Endodermal cell (in vitro differentiated cells): Measurements from ENCODE around the gene HLF. TPM values are rescaled to one million over a fixed set of nuclear protein-coding genes. Genes with fewer than 3 reads are reported as not detected.

Experiments used
- DNase-seq: peaks from one replicate; pipeline ENCODE4 v3.0.0-alpha.2; 2017
- H3K27ac ChIP-seq: 2 replicates; pipeline ENCODE4 v1.5.1; 2013; ENCODE audit warnings: mild to moderate bottlenecking, low read depth, low read length, moderate library complexity
- H3K27me3 ChIP-seq: 2 replicates; pipeline ENCODE4 v1.6.1; 2013; ENCODE audit warnings: mild to moderate bottlenecking, low read length, moderate library complexity; ENCODE audit not compliant: insufficient read depth, control insufficient read depth, poor library complexity, severe bottlenecking
- H3K36me3 ChIP-seq: 2 replicates; pipeline ENCODE4 v1.7.0; 2013; ENCODE audit warnings: mild to moderate bottlenecking, low read length, moderate library complexity; ENCODE audit not compliant: control insufficient read depth, insufficient read depth
- H3K4me1 ChIP-seq: one replicate; pipeline ENCODE4 v1.7.0; 2013; ENCODE audit warnings: low read length; ENCODE audit not compliant: control insufficient read depth, insufficient read depth
- H3K4me3 ChIP-seq: 2 replicates; pipeline ENCODE4 v1.5.1; 2013; ENCODE audit warnings: mild to moderate bottlenecking, low read length, moderate library complexity
- H3K9ac ChIP-seq: 2 replicates; pipeline ENCODE4 v1.6.1; 2013; ENCODE audit warnings: mild to moderate bottlenecking, low read length, moderate library complexity; ENCODE audit not compliant: poor library complexity, severe bottlenecking; ENCODE audit errors: extremely low read depth
- H3K9me3 ChIP-seq: 2 replicates; pipeline ENCODE4 v1.6.1; 2013; ENCODE audit warnings: mild to moderate bottlenecking, low read length, moderate library complexity; ENCODE audit not compliant: control insufficient read depth
- H3K27ac Mint-ChIP-seq: 2 replicates; pipeline ENCODE4 v1.8.0; 2020; ENCODE audit warnings: mixed read lengths
- H3K27me3 Mint-ChIP-seq: 2 replicates; pipeline ENCODE4 v1.8.0; 2021; ENCODE audit warnings: mild to moderate bottlenecking, mixed read lengths; ENCODE audit not compliant: insufficient read depth
- H3K36me3 Mint-ChIP-seq: 2 replicates; pipeline ENCODE4 v1.8.0; 2020; ENCODE audit warnings: low read depth, mixed read lengths
- H3K4me1 Mint-ChIP-seq: 2 replicates; pipeline ENCODE4 v1.8.0; 2020; ENCODE audit warnings: mixed read lengths
- H3K4me3 Mint-ChIP-seq: 2 replicates; pipeline ENCODE4 v1.8.0; 2020; ENCODE audit warnings: mild to moderate bottlenecking, moderate library complexity, mixed read lengths
- H3K9me3 Mint-ChIP-seq: 2 replicates; pipeline ENCODE4 v1.8.0; 2020; ENCODE audit warnings: mild to moderate bottlenecking, mixed read lengths
- WGBS, 2 experiments: methylation state at CpG; one replicate each; pipeline versions ENCODE4 v1.1.5 to v1.1.7; 2013; ENCODE audit warnings: missing lambda C conversion rate in 2 of 2, mixed read lengths in 1 of 2; ENCODE audit not compliant: insufficient coverage in 1 of 2, insufficient read length in 1 of 2; 5-methylcytosine and 5-hydroxymethylcytosine counted together
- total RNA-seq, 2 donors: library from RNA; stranded (reverse); fragmentation: NEBNext Ultra II Directional in 1 of 2; extraction: Animal tissue kit (Norgen Biotek cat#: 25700) in 1 of 2; gene quantifications; 2 replicates in 1 of 2; 3 replicates in 1 of 2; pipeline ENCODE4 v1.2.1, GENCODE V29; 2021
- TF ChIP-seq, protein P1 (sequence below): fragments of 200-600 bp; sonication (generic); conservative IDR thresholded peaks from 2 replicates; pipeline ENCODE4 v1.5.0; 2021; ENCODE audit warnings: antibody characterized with exemption, mild to moderate bottlenecking

The HLF gene
- total RNA-seq, 2 donors from 2014 or later: not detected

DNA sequence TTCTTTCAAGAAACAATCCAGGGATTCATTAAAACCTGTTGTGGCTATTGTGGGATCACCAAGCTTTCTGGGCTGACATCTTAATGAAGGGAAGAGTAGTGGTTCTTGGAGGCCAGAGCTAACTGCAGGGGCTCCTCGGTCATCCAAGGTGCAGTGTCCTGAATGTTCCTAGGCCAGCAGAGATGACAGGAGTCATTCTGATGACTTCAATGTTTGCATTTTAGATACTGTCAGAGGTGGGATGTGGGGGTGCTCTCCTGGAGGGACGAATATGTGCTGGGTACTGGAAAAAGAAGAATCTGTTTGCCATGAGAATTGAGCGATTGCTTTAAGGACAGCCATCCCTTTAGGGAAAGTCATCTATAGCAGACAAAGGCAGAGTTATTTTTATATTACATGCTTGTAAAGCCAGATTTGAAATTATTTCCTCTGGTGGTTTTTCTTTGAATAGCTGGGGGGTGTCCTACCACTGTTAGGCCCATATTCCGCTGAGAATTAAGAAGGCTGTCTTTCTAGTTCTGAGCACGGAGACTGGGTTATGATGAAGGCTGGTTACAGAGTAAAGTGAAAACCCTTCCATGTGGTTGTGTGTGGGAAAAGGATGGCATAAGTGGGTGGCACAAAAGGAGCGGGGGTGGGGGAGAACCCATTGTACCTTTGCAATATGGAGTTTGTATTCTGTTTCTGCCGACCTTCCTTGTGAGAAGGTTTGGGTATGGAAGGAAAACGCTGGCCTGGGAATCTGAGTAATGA, 7.4 kb downstream of the HLF start:
- H3K36me3 Mint-ChIP-seq: no peaks in the 10 kb centered on the region
- H3K9me3 Mint-ChIP-seq: no peaks in the 10 kb centered on the region
- H3K4me3 ChIP-seq: no peak overlapping the region
- no peak overlapping the region for H3K9ac ChIP-seq
- H3K4me1 Mint-ChIP-seq: no peaks in the 10 kb centered on the region
- H3K36me3 ChIP-seq: no peaks in the 10 kb centered on the region
- no peak overlapping the region for H3K27ac ChIP-seq
- no peak for DNase-seq
- no peaks in the 10 kb centered on the region for H3K9me3 ChIP-seq
- H3K27me3 Mint-ChIP-seq: peaks cover 44% of the 10 kb centered on the region
- peaks cover 33% of the 10 kb centered on the region for H3K27me3 ChIP-seq
- TF ChIP-seq, protein P1, sequence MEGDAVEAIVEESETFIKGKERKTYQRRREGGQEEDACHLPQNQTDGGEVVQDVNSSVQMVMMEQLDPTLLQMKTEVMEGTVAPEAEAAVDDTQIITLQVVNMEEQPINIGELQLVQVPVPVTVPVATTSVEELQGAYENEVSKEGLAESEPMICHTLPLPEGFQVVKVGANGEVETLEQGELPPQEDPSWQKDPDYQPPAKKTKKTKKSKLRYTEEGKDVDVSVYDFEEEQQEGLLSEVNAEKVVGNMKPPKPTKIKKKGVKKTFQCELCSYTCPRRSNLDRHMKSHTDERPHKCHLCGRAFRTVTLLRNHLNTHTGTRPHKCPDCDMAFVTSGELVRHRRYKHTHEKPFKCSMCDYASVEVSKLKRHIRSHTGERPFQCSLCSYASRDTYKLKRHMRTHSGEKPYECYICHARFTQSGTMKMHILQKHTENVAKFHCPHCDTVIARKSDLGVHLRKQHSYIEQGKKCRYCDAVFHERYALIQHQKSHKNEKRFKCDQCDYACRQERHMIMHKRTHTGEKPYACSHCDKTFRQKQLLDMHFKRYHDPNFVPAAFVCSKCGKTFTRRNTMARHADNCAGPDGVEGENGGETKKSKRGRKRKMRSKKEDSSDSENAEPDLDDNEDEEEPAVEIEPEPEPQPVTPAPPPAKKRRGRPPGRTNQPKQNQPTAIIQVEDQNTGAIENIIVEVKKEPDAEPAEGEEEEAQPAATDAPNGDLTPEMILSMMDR: no peak
- no peak overlapping the region for H3K4me3 Mint-ChIP-seq
- H3K4me1 ChIP-seq: no peaks in the 10 kb centered on the region
- no peak overlapping the region for H3K27ac Mint-ChIP-seq
- 89 to 98% methylated on average over 5 to 8 of the region's 8 CpGs for WGBS, 2 experiments

GRCh38 chr17:55272711-55273578, 8.2 kb downstream of the HLF start:
- 88 to 90% methylated on average over 10 to 13 of the region's 13 CpGs for WGBS, 2 experiments
- Histone ChIP-seq H3K9ac (no peak overlapping the region), H3K36me3 (no peaks in the 10 kb centered on the region), H3K27ac (no peak overlapping the region), H3K27me3 (peaks cover 25% of the 10 kb centered on the region), H3K4me1 (no peaks in the 10 kb centered on the region), H3K4me3 (no peak overlapping the region), H3K9me3 (no peaks in the 10 kb centered on the region)
- DNase-seq: no peak
- Mint-ChIP-seq H3K36me3 (no peaks in the 10 kb centered on the region), H3K27me3 (peaks cover 35% of the 10 kb centered on the region), H3K4me1 (no peaks in the 10 kb centered on the region), H3K4me3 (no peak overlapping the region), H3K9me3 (no peaks in the 10 kb centered on the region), H3K27ac (no peak overlapping the region)
- TF ChIP-seq, protein P1: no peak

- no peak for DNase-seq
- 80 to 83% methylated on average over 1 to 7 of the region's 7 CpGs for WGBS, 2 experiments
Measured at GRCh38 chr17:55273579-55274354, 9.0 kb downstream of the HLF start.

More at GRCh38 chr17:55273579-55274354, 9.0 kb downstream of the HLF start:
- no peak overlapping the region for H3K9ac ChIP-seq
- no peaks in the 10 kb centered on the region for H3K36me3 ChIP-seq
- TF ChIP-seq, protein P1: no peak
- no peaks in the 10 kb centered on the region for H3K9me3 Mint-ChIP-seq
- H3K27ac Mint-ChIP-seq: no peak overlapping the region
- peaks cover 17% of the 10 kb centered on the region for H3K27me3 ChIP-seq
- peaks cover 27% of the 10 kb centered on the region for H3K27me3 Mint-ChIP-seq
- no peaks in the 10 kb centered on the region for H3K4me1 Mint-ChIP-seq
- no peak overlapping the region for H3K27ac ChIP-seq
- no peaks in the 10 kb centered on the region for H3K36me3 Mint-ChIP-seq
- H3K4me3 Mint-ChIP-seq: no peak overlapping the region
- no peaks in the 10 kb centered on the region for H3K4me1 ChIP-seq
- no peak overlapping the region for H3K4me3 ChIP-seq
- no peaks in the 10 kb centered on the region for H3K9me3 ChIP-seq
